Measurements from ENCODE around the gene PRPF8.

PRPF8 gene

GRCh38 chr17:1624650-1625049, 60.0 kb downstream of the PRPF8 start:
- H3K4me1 ChIP-seq (ENCODE audit: insufficient read depth, low read length, severe bottlenecking) = peaks cover 31% of the 10 kb centered on the region
- H3K9me2 ChIP-seq (ENCODE audit: low read depth, low read length) = no peaks in the 10 kb centered on the region
- H3K79me2 ChIP-seq (ENCODE audit: insufficient read depth, low read length) = peaks cover 24% of the 10 kb centered on the region
- H4K20me1 ChIP-seq (ENCODE audit: insufficient read depth, low read length) = no peaks in the 10 kb centered on the region
- H3K27ac ChIP-seq (ENCODE audit: low read depth, low read length, poor library complexity, severe bottlenecking) = peak overlapping the region; percentile 96
- no peaks in the 10 kb centered on the region for H3F3A ChIP-seq (ENCODE audit: insufficient read depth, low read length)
- no peak for TF ChIP-seq EZH2 (IDR thresholded peaks at IDR 0.05; ENCODE audit: borderline replicate concordance, low read length)
- no peak for TF ChIP-seq CTCF (IDR thresholded peaks at IDR 0.05; ENCODE audit: low read length)
- H3K9ac ChIP-seq (ENCODE audit: low read length) = peak overlapping the region; percentile 92; the same call in 1 of the 2 replicates
- no peak overlapping the region for H2AFZ ChIP-seq (ENCODE audit: low read length)
- peaks cover 71% of the 10 kb centered on the region for H3K36me3 ChIP-seq (ENCODE audit: insufficient read depth, low read length)
- H3K4me3 ChIP-seq (ENCODE audit: low read depth, low read length, poor library complexity, severe bottlenecking) = peak overlapping the region; percentile 92
- peak overlapping the region; percentile 96 for H3K4me2 ChIP-seq (ENCODE audit: low read length)
- H3K27me3 ChIP-seq (ENCODE audit: insufficient read depth, low read length) = no peaks in the 10 kb centered on the region
- H3K9me3 ChIP-seq (ENCODE audit: low read length) = no peaks in the 10 kb centered on the region

GRCh38 chr17:1623057-1623630, 61.5 kb downstream of the PRPF8 start:
- no peak for TF ChIP-seq CTCF (IDR thresholded peaks at IDR 0.05; ENCODE audit: low read length)
- TF ChIP-seq EZH2 (IDR thresholded peaks at IDR 0.05; ENCODE audit: borderline replicate concordance, low read length) = no peak
- H3K4me2 ChIP-seq (ENCODE audit: low read length) = no peak overlapping the region
- no peak overlapping the region for H3K27ac ChIP-seq (ENCODE audit: low read depth, low read length, poor library complexity, severe bottlenecking)
- H3K4me3 ChIP-seq (ENCODE audit: low read depth, low read length, poor library complexity, severe bottlenecking) = no peak overlapping the region
- no peaks in the 10 kb centered on the region for H3K27me3 ChIP-seq (ENCODE audit: insufficient read depth, low read length)
- H3K9me3 ChIP-seq (ENCODE audit: low read length) = no peaks in the 10 kb centered on the region
- H2AFZ ChIP-seq (ENCODE audit: low read length) = no peak overlapping the region
- H3K9ac ChIP-seq (ENCODE audit: low read length) = no peak overlapping the region
- peaks cover 86% of the 10 kb centered on the region for H3K36me3 ChIP-seq (ENCODE audit: insufficient read depth, low read length)
- no peaks in the 10 kb centered on the region for H3F3A ChIP-seq (ENCODE audit: insufficient read depth, low read length)
- H4K20me1 ChIP-seq (ENCODE audit: insufficient read depth, low read length) = no peaks in the 10 kb centered on the region
- H3K79me2 ChIP-seq (ENCODE audit: insufficient read depth, low read length) = peaks cover 24% of the 10 kb centered on the region
- no peaks in the 10 kb centered on the region for H3K9me2 ChIP-seq (ENCODE audit: low read depth, low read length)
- H3K4me1 ChIP-seq (ENCODE audit: insufficient read depth, low read length, severe bottlenecking) = peaks cover 28% of the 10 kb centered on the region

- peaks cover 92% of the 10 kb centered on the region for H3K36me3 ChIP-seq (ENCODE audit: insufficient read depth, low read length)
- peaks cover 19% of the 10 kb centered on the region for H3K4me1 ChIP-seq (ENCODE audit: insufficient read depth, low read length, severe bottlenecking)
- H3K79me2 ChIP-seq (ENCODE audit: insufficient read depth, low read length) = peaks cover 19% of the 10 kb centered on the region
- H2AFZ ChIP-seq (ENCODE audit: low read length) = no peak overlapping the region
- no peaks in the 10 kb centered on the region for H3F3A ChIP-seq (ENCODE audit: insufficient read depth, low read length)
- H3K27ac ChIP-seq (ENCODE audit: low read depth, low read length, poor library complexity, severe bottlenecking) = no peak overlapping the region
- H3K4me2 ChIP-seq (ENCODE audit: low read length) = no peak overlapping the region
- no peaks in the 10 kb centered on the region for H4K20me1 ChIP-seq (ENCODE audit: insufficient read depth, low read length)
- no peak overlapping the region for H3K9ac ChIP-seq (ENCODE audit: low read length)
- H3K9me3 ChIP-seq (ENCODE audit: low read length) = no peaks in the 10 kb centered on the region
- H3K9me2 ChIP-seq (ENCODE audit: low read depth, low read length) = no peaks in the 10 kb centered on the region
- no peak overlapping the region for H3K4me3 ChIP-seq (ENCODE audit: low read depth, low read length, poor library complexity, severe bottlenecking)
- TF ChIP-seq CTCF (IDR thresholded peaks at IDR 0.05; ENCODE audit: low read length) (no peak), EZH2 (IDR thresholded peaks at IDR 0.05; ENCODE audit: borderline replicate concordance, low read length) (no peak)
- no peaks in the 10 kb centered on the region for H3K27me3 ChIP-seq (ENCODE audit: insufficient read depth, low read length)
Measured at GRCh38 chr17:1621273-1621954, 63.3 kb downstream of the PRPF8 start.
